ENCODE results near the gene RPL35A.
A peak's percentile ranks its signal among the peaks of the same experiment; 100 is the strongest.
"Not testable (repeated sequence)": the region's sequence is repeated elsewhere in the genome, so short reads cannot be mapped to it uniquely, and the experiment has no call there.

The RPL35A gene

DNA sequence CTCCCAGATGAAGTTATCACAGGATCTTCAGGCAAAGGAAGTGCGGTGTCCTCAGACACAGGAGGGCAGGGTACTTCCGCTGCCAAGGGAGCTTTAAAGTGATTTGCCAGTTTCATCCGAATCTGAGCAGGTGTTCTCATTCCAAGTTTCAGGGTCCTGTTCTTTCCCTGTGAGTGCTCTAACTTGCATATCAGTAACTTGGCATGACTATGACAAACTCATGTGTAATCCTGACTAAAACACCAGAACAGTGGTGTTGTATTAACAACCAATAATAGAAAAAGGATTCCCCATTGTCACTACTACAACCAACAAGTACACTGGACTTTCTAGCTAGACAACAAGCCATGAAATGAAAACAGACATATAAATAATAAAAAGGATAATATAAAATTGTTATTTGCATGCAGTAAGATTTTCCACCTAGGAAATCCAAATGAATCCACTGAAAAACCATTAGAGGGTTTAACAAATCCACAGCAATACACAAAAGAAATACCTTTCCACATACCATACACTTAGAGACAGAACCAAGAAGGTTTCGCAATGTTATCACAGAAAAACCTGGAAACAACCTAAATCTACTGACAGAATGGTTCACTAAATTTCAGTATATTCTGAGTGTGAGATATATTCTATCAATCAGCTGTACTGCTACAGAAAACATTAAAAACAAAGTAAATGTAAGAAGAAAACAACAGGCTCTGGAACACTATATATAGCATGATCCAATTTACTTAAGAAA is 40.9 kb upstream of the RPL35A start:
- in situ Hi-C loops (cut with MboI; ENCODE audit: low pct_unique_long_range_greater_than_20kb, low sequenced_read_pairs, unreplicated experiment): no loop called here
- DNase-seq (ENCODE audit: low spot score): no peak
- TF ChIP-seq, protein P1, sequence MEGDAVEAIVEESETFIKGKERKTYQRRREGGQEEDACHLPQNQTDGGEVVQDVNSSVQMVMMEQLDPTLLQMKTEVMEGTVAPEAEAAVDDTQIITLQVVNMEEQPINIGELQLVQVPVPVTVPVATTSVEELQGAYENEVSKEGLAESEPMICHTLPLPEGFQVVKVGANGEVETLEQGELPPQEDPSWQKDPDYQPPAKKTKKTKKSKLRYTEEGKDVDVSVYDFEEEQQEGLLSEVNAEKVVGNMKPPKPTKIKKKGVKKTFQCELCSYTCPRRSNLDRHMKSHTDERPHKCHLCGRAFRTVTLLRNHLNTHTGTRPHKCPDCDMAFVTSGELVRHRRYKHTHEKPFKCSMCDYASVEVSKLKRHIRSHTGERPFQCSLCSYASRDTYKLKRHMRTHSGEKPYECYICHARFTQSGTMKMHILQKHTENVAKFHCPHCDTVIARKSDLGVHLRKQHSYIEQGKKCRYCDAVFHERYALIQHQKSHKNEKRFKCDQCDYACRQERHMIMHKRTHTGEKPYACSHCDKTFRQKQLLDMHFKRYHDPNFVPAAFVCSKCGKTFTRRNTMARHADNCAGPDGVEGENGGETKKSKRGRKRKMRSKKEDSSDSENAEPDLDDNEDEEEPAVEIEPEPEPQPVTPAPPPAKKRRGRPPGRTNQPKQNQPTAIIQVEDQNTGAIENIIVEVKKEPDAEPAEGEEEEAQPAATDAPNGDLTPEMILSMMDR (IDR thresholded peaks at IDR 0.05; ENCODE audit: extremely low read depth, insufficient read depth, missing control alignments): no peak

DNA sequence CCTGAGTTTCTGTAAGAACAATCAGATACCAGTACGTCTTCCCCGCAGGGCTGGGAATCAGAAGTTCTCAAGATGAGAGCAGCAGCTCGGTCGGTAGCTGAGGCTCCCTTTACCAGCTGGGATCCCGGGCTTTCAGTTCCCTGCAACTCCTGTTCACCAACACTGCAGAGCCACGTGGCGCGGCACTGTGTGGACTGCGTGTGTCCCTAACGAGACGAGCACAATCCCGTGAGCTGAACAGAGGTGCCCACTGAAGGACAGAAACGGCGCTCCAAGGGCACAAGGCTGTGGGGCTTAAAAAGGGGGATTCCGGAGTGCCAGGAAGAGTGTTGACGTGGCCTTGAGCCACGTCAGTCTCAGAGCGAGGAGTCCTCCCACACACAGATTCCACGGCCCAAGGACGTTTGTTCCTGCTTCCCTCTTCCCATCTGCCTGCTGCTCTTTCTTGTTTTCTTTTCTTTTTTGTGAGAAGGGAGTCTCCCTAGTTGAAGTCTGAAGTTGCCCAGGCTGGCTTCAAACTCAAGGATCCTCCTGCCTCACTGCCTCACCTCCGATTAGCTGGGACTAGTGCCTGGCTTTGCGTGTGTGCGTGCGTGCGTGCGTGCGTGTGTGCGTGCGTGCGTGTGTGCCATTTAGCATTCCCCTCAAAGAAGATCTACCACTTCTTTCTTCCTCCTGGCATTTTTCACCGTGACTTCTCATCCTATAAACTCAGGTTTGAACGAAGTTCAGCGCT is 37.1 kb upstream of the RPL35A start:
- TF ChIP-seq, protein P1 (IDR thresholded peaks at IDR 0.05; ENCODE audit: extremely low read depth, insufficient read depth, missing control alignments): no peak
- in situ Hi-C loops (cut with MboI; ENCODE audit: low pct_unique_long_range_greater_than_20kb, low sequenced_read_pairs, unreplicated experiment): no loop called here
- no peak for DNase-seq (ENCODE audit: low spot score)

DNA sequence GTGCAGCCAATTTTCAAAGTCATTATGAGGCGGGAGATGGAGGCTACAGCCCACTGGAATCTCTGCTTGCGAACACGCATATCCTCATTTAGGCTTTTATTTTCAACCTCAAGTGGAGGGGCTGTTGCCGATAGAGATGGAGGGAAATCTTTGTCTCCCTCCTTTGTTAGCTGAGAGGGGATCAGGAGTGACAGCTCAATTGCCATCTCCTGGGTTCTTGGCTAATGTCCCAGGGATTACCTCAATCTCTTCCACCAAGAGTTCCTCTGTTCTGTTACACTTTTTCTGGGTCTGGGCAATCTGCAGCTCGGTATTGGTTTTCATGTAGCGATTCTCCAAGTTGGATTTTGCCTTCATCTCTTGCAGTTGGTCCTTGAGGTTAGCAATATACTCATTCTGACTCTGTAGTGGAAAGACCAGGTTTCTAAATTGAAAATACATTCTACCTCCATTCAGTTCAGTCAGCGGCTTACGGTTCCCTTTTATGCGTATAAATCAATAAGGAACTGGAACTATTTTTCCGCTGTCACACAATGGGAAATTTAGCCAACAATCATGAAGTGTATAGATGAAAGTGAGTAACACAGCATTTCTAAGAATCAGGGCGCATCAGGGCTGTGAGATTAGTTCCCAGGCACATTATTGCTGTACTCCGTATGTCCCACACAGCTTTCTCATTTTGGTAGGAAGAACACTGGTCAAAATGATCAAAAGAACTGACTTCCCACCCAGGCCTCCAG is 36.2 kb upstream of the RPL35A start:
- TF ChIP-seq, protein P1 (IDR thresholded peaks at IDR 0.05; ENCODE audit: extremely low read depth, insufficient read depth, missing control alignments): no peak
- in situ Hi-C loops (cut with MboI; ENCODE audit: low pct_unique_long_range_greater_than_20kb, low sequenced_read_pairs, unreplicated experiment): no loop called here
- DNase-seq (ENCODE audit: low spot score): no peak

DNA sequence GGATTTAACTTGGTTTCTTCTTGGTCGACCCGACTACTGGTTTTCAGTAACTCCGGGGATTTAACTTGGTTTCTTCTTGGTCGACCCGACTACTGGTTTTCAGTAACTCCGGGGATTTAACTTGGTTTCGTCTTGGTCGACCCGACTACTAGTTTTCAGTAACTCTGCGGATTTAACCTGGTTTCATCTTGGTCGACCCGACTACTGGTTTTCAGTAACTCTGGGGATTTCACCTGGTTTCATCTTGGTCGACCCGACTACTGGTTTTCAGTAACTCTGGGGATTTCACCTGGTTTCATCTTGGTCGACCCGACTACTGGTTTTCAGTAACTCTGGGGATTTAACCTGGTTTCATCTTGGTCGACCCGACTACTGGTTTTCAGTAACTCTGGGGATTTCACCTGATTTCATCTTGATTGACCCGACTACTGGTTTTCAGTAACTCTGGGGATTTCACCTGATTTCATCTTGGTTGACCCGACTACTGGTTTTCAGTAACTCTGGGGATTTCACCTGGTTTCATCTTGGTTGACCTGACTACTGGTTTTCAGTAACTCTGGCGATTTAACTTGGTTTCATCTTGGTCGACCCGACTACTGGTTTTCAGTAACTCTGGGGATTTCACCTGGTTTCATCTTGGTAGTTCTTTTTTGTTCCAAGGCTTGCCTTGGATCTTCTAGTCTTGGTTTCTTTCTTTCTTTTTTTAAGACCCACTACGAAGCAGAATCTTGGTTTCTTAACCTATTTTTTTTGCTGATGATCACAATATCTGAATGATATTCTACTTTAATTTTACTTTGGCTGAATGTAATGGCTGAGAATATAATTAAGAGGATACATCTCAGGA is 28.3 kb upstream of the RPL35A start:
- DNase-seq (ENCODE audit: low spot score); in situ Hi-C loops (cut with MboI; ENCODE audit: low pct_unique_long_range_greater_than_20kb, low sequenced_read_pairs, unreplicated experiment): not testable (repeated sequence)

DNA sequence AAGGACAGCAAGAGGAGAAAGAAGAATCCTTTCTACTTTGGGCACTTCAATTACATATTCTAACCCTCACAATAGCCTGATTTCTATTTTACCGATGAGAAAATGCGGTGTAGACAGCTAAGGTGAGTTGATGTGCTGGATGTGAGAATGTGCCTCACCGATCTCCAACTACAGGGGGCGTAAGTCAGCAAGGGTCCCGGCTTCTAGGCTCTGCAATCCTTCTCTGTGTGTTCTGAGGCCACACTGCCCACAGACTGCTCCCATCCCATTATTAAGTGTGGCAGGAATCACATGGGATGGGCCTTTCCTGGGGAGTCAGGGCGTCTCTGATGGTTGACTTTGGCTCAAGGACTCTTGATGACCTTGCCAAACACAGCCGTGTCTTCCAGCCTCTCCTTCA is 23.6 kb upstream of the RPL35A start:
- no peak for DNase-seq (ENCODE audit: low spot score)
- TF ChIP-seq, protein P1 (IDR thresholded peaks at IDR 0.05; ENCODE audit: extremely low read depth, insufficient read depth, missing control alignments): peak; percentile 29
- in situ Hi-C loops (cut with MboI; ENCODE audit: low pct_unique_long_range_greater_than_20kb, low sequenced_read_pairs, unreplicated experiment): no loop called here

DNA sequence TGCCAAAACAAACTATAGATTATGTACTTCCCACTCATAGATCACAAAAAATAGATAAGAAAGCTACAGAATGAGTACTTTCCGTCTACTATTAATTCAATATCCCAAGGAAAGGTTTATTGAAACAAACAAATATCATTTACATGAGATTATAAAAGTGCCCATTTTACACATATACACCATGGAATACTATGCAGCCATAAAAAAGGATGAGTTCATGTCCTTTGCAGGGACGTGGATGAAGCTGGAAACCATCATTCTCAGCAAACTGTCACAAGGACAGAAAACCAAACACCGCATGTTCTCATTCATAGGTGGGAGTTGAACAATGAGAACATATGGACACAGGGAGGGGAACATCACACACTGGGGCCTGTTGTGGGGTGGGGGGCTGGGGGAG is 22.4 kb upstream of the RPL35A start:
- in situ Hi-C loops (cut with MboI; ENCODE audit: low pct_unique_long_range_greater_than_20kb, low sequenced_read_pairs, unreplicated experiment): not testable (repeated sequence)

DNA sequence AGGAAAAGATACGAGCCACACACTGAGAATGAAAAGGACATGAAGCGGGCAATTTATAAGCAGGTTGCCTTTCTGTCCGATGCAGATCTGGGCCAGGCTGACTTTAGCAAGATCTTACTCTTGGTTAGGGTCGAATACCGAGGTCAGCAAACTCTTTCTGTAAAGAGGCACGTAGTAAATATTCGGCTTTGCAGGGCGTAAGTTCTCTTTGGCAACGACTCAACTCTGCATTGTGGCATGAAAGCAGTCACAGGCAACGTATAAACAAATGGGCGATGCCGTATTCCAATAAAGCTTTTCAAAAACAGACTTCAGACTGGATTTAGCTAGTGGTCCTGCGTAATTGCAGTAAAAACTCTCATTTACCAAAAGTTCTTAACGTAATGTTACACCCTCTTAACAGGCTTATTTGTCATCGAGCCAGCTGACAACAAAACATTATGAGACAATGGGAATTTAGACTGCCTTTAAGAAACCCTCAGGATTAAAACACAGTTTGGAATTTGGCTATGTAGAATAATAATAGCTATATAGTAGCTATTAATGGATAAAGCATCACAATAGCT is 13.1 kb upstream of the RPL35A start:
- in situ Hi-C loops (cut with MboI; ENCODE audit: low pct_unique_long_range_greater_than_20kb, low sequenced_read_pairs, unreplicated experiment): no loop called here
- no peak for DNase-seq (ENCODE audit: low spot score)
- TF ChIP-seq, protein P1 (IDR thresholded peaks at IDR 0.05; ENCODE audit: extremely low read depth, insufficient read depth, missing control alignments): no peak

More for the DNA sequence above, 22.4 kb upstream of the RPL35A start:
- not testable (repeated sequence) for DNase-seq (ENCODE audit: low spot score)

All from GM13977 (cell line).